GM19240 (cell line): ENCODE data around the gene C6orf120.

Source experiments
- DNase-seq: peaks from one replicate; pipeline ENCODE4 v3.0.0; 2011; ENCODE audit warnings: low spot score; ENCODE audit not compliant: insufficient read length

C6orf120 gene

DNA sequence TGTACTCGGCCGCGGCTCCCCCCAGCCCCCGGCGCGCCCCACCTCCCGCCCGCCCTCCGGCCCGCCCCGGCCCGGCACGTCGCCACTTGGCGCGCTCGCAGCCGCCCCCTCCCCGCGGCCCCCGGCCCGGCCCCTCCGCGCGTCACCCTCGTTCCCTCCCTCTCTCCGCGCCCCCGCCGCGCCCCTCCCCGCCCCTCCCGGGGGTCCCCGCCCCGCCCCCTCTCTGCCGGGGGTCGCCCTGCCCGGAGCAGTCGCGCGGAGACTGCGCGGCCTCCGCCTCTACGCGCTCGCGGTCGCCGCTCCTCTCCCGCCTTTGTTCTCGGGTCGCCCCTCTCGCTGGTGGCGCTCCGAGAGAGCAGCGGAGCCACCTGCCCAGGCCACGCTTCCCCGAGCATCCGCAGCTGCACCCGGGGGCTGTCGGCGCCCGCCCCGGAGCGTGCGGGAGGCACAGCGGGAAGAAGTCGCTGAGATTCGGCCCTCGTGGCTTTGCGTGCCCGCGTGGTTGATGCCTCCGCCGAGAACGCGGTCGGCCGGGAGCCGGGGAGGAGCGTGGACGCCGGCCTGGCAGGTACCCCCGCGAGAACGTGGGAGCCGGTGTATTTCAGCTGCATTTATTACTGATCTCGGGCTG, 22.7 kb downstream of the C6orf120 start, which contains the start of gene PHF10:
PHF10 (minus strand) TSS at position 7 of the 631 bp plus-strand sequence. CDS start 569 bp downstream, outside the sequence.
- peak; percentile 46 for DNase-seq

- no peak for DNase-seq
Measured at GRCh38 chr6:169725125-169726048, 23.5 kb downstream of the C6orf120 start.

GRCh38 chr6:169726049-169726400, 24.1 kb downstream of the C6orf120 start:
- DNase-seq, result no peak

GRCh38 chr6:169726963-169727362, 25.0 kb downstream of the C6orf120 start:
- DNase-seq, result no peak

DNA sequence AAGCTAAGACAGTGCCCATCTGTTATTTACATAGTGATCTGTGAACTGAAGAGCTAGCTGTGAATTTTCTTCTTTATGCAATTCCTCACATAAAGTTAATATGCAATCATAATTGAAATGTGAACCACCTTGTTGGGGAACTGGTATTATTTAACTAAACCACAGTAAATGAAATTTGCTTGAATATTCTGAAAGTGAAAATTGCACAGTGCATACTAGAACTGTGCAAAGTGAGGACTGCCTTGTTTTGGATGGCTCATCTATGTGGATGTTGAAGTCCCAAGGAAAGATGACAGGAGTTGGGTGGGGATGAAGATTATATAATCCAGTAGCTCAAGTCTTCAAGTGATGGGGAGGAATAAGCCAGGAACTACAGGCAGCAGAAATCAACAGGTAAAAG, 28.0 kb downstream of the C6orf120 start:
- no peak for DNase-seq

GRCh38 chr6:169738204-169738975, 36.5 kb downstream of the C6orf120 start:
- no peak for DNase-seq

DNA sequence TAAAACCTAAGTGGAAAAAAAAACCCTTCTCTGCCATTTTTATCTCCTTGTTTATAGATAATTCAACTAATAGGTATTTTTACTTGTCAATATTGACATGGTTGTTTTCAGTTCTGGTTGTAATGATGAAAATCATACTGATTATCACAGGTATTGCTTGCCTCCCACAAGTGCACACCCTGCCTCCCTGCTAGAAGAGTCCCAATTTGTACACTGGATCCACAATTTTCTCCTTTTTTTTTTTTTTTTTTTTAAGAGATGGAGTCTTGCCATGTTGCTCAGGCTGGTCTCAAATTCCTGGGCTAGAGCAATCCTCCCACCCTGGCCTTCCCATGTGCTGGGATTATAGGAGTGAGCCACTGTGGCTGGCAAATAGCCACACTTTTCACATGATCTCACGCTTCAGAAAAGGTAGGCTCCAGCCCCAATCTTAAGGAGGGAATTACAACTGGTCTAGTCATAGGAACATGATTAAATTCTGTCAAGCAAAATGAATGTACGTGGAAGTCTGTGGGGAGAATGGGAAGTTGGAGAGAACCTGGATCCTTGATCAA, 37.1 kb downstream of the C6orf120 start:
- no peak for DNase-seq

DNA sequence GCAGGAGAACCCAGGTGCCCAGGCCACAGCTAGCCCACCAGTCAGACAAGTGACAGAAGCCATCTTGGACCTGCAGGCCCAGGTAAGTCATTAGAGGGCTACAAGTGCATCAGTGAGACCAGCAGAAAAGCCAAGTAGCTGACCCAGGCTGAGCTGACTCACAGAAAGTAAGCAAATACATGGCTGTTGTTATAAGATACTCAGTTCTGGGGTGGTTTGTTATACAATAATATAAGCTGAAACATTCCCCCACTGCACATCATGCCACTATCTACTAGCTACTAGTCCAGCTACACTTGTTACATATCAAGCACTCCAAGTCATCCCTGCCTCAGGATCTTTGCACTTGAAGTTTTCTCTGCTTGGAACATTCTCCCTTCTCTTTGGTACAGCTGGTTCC, 39.4 kb downstream of the C6orf120 start:
- no peak for DNase-seq

DNA sequence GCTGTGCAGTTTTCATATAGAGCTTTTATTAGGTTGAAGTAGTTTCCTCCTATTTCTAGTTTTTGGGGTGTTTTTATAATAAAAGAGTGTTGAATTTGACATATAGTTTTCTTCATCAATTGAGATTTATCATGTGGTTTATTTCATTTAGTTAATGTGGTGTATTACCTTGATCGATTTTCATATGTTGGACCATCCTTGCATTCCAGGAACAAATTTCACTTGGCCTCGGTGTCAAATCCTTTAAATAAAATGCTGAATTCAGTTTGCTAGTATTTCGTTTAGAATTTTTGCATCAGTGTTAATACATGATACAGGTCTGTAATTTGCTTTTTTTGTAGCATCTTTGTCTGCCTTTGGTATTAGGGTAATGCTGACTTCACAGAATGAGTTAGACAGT, 43.5 kb downstream of the C6orf120 start:
- no peak for DNase-seq

DNA sequence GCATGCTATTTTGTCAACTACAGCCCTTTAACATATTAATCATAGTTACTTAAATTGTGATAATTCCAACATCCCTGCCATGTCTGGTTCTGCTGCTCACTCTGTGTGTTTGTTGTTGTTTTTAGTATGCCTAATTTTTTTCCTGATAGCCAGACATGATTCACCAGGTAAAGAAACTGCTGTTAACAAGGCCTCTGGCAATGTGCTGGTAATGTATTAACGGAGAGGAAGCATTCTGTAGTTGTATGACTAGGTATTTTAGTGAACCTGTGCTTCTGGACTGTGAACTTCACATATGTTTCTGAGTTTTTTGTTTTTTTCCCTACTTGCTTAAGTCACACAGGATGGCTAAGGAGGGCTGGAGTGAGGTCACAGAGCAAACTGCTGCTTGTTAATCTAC, 44.6 kb downstream of the C6orf120 start:
- DNase-seq, result no peak

GRCh38 chr6:169751242-169752073, 49.5 kb downstream of the C6orf120 start, which contains the start of the genes DYNLT2 and ERMARD:
Gene DYNLT2, minus strand, starts transcription at chr6:169751572. Its CDS starts 114 bp downstream, at chr6:169751458.
Gene ERMARD, plus strand, starts transcription at chr6:169751622. Its CDS starts 36 bp downstream, at chr6:169751658.
- peak; percentile 81 for DNase-seq

DNA sequence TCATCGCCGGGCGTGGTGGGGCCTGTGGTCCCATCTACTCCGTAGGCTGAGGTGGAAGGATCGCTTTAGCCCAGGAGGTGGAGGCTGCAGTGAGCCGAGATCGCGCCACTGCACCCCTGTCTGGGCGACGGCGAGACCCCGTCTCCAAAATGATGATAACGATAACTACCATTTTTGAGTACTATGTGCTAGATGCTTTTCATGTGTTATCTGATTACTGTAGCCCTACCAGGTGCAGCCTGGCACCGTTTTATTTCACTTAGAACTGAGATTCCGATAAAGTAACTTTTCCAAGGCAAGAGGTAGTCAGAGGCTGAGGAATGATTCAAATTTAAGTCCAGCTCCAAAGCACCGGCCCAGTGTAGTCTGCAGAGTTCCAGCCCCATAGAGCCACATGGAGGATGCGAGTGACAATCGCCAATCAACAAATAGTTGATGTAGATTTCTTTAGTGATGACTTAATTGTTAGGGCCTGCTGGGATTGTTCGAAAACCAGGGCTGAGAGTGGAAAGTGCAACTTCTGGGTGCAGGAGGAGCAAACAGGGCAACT, 50.2 kb downstream of the C6orf120 start:
- no peak for DNase-seq
